B cell (primary cell): ENCODE results near the gene BBOX1. TPM values are rescaled to one million over a fixed set of nuclear protein-coding genes. Genes with fewer than 3 reads are reported as not detected.

Experiments used
- ATAC-seq: fragments of 200-7000 bp; cut with Tn5 transposase; one replicate; pipeline ENCODE4 v1.10.0; 2021; ENCODE audit warnings: low read depth, mild to moderate bottlenecking, moderate number of reproducible peaks, moderate library complexity
- CTCF ChIA-PET: fragments of 350-600 bp; sonication (Branson Sonifier 250); formaldehyde crosslinking; loops from one replicate; lab custom pipeline; 2021; ENCODE audit warnings: antibody characterized with exemption, inconsistent platforms; lab: Charles Lee
- POLR2A ChIA-PET: fragments of 350-600 bp; sonication (Branson Sonifier 250); formaldehyde crosslinking; loops from one replicate; lab custom pipeline; 2021; ENCODE audit warnings: antibody characterized with exemption; lab: Charles Lee
- DNase-seq: peaks from one replicate; pipeline ENCODE4 v3.0.0; 2013
- H2AFZ ChIP-seq: 2 replicates; pipeline ENCODE4 v1.6.1; 2012; ENCODE audit warnings: mild to moderate bottlenecking, low read depth, low read length; ENCODE audit not compliant: insufficient read depth, poor library complexity, severe bottlenecking
- H3K27ac ChIP-seq, 2 donors: 1 replicate in 1 of 2; 2 replicates in 1 of 2; pipeline ENCODE4 v1.5.1; 2012 to 2013; ENCODE audit warnings: low read length in 2 of 2, mild to moderate bottlenecking in 2 of 2, moderate library complexity in 1 of 2
- H3K27me3 ChIP-seq, 4 experiments: fragments of 200-600 bp in 1 of 4; sonication (generic) in 1 of 4; replicated peaks in 1 of 4; 1 replicate in 2 of 4; 2 replicates in 2 of 4; pipeline versions ENCODE4 v1.6.1 to v1.7.0; 2013 to 2016; ENCODE audit warnings: low read length in 3 of 4, mild to moderate bottlenecking in 2 of 4, mixed read lengths in 1 of 4, moderate library complexity in 1 of 4; ENCODE audit not compliant: insufficient read depth in 4 of 4, control insufficient read depth in 3 of 4; ENCODE audit errors: control extremely low read depth in 1 of 4
- H3K36me3 ChIP-seq, 2 experiments: replicated peaks in 1 of 2; 1 replicate in 1 of 2; 2 replicates in 1 of 2; pipeline versions ENCODE4 v1.6.1 to v1.7.1; 2013; ENCODE audit warnings: low read length in 1 of 2; ENCODE audit not compliant: insufficient read depth in 2 of 2, control insufficient read depth in 1 of 2; ENCODE audit errors: control extremely low read depth in 1 of 2, extremely low read depth in 1 of 2
- H3K4me1 ChIP-seq, 2 donors: fragments of 200-600 bp in 1 of 2; sonication (generic) in 1 of 2; 1 replicate in 1 of 2; 2 replicates in 1 of 2; pipeline versions ENCODE4 v1.5.1 to v1.6.1; 2013 to 2017; ENCODE audit warnings: low read length in 2 of 2; ENCODE audit not compliant: control insufficient read depth in 2 of 2, insufficient read depth in 2 of 2
- H3K4me2 ChIP-seq: replicated peaks from 2 replicates; pipeline ENCODE3; 2012; ENCODE audit warnings: mild to moderate bottlenecking, low read depth, low read length; ENCODE audit not compliant: poor library complexity, severe bottlenecking
- H3K4me3 ChIP-seq, 5 experiments: fragments of 200-600 bp in 1 of 5; sonication (generic) in 1 of 5; 1 replicate in 3 of 5; 2 replicates in 2 of 5; pipeline versions ENCODE4 v1.5.1 to v1.7.0; 2011 to 2016; ENCODE audit warnings: low read length in 4 of 5, mild to moderate bottlenecking in 4 of 5, low read depth in 2 of 5, control low read depth in 1 of 5, moderate library complexity in 1 of 5; ENCODE audit not compliant: insufficient read depth in 1 of 5; ENCODE audit errors: control extremely low read depth in 1 of 5, extremely low read depth in 1 of 5
- H3K79me2 ChIP-seq: fragments of 200-600 bp; sonication (generic); one replicate; pipeline ENCODE4 v1.6.0; 2016; ENCODE audit warnings: low read length; ENCODE audit not compliant: control insufficient read depth, insufficient read depth
- H3K9ac ChIP-seq: fragments of 200-600 bp; sonication (generic); 2 replicates; pipeline ENCODE4 v1.6.1; 2017; ENCODE audit warnings: mild to moderate bottlenecking, low read length, moderate library complexity
- H3K9me3 ChIP-seq, 3 donors: one replicate each; pipeline versions ENCODE4 v1.6.1 to v1.7.1; 2013; ENCODE audit warnings: low read length in 2 of 3; ENCODE audit not compliant: control insufficient read depth in 2 of 3, insufficient read depth in 1 of 3; ENCODE audit errors: control extremely low read depth in 1 of 3
- H4K20me1 ChIP-seq: 2 replicates; pipeline ENCODE4 v1.6.0; 2012; ENCODE audit warnings: mild to moderate bottlenecking, low read length; ENCODE audit not compliant: insufficient read depth, control insufficient read depth, poor library complexity, severe bottlenecking
- H3K27ac Mint-ChIP-seq: one replicate; pipeline ENCODE4 v1.8.0; 2021; ENCODE audit warnings: mixed read lengths
- H3K27me3 Mint-ChIP-seq: one replicate; pipeline ENCODE4 v1.8.0; 2021; ENCODE audit warnings: mixed read lengths
- H3K4me1 Mint-ChIP-seq: one replicate; pipeline ENCODE4 v1.8.0; 2021; ENCODE audit warnings: mixed read lengths
- H3K4me3 Mint-ChIP-seq: one replicate; pipeline ENCODE4 v1.8.0; 2021; ENCODE audit warnings: mixed read lengths
- H3K9me3 Mint-ChIP-seq: one replicate; pipeline ENCODE4 v1.8.0; 2022; ENCODE audit warnings: mixed read lengths; ENCODE audit not compliant: insufficient read depth
- CTCF ChIP-seq: fragments of 200-600 bp; IDR thresholded peaks from one replicate; pipeline ENCODE4 v1.8.0; 2022; ENCODE audit warnings: antibody characterized with exemption, mild to moderate bottlenecking
- EZH2 ChIP-seq: IDR thresholded peaks from 2 replicates; pipeline ENCODE4 v1.6.1; 2012; ENCODE audit warnings: borderline replicate concordance, low read depth, mild to moderate bottlenecking, moderate library complexity, low read length; ENCODE audit not compliant: insufficient read depth, poor library complexity, severe bottlenecking
- WGBS: methylation state at CpG from one replicate; pipeline ENCODE4 v1.1.5; 2013; ENCODE audit warnings: missing lambda C conversion rate; ENCODE audit not compliant: insufficient coverage; 5-methylcytosine and 5-hydroxymethylcytosine counted together
- intact Hi-C: fragments of 100-400 bp; cut with micrococcal nuclease; formaldehyde crosslinking; loops from one replicate; pipeline ENCODE4 v1.10.0; 2022
- polyA plus RNA-seq: library from polyadenylated mRNA; depleted of rRNA; stranded (reverse); fragments of >200 nt; gene quantifications from 2 replicates; pipeline ENCODE4 v1.2.3, GENCODE V29; 2012
- total RNA-seq, 2 donors: library from RNA; stranded (reverse); fragments of 120-200 nt in 1 of 2; gene quantifications; 1 replicate in 1 of 2; 2 replicates in 1 of 2; pipeline versions ENCODE4 v1.2.3 to v1.2.4, GENCODE V29; 2013 to 2022

BBOX1 gene
- total and polyA plus RNA-seq, 2 donors (not counting 1 experiment from before 2014, with no cell fraction given): not detected

- DNase-seq (no peak), ATAC-seq (no peak)
- Histone ChIP-seq H3K9me3 (no peaks in the 10 kb centered on the region), H3K27me3 (no peaks in the 10 kb centered on the region), H3K36me3 (no peaks in the 10 kb centered on the region), H3K4me1 (no peaks in the 10 kb centered on the region), H3K4me2 (no peak overlapping the region), H2AFZ (no peak overlapping the region), H3K9ac (no peak overlapping the region), H3K27ac (no peak overlapping the region), H4K20me1 (no peaks in the 10 kb centered on the region), H3K79me2 (no peaks in the 10 kb centered on the region), H3K4me3 (no peak overlapping the region)
- no peaks in the 10 kb centered on the region for H3K9me3 Mint-ChIP-seq
- no peaks in the 10 kb centered on the region for H3K4me1 Mint-ChIP-seq
- CTCF ChIA-PET: no interaction called here
- no peak overlapping the region for H3K4me3 Mint-ChIP-seq
- TF ChIP-seq CTCF (no peak), EZH2 (no peak)
- POLR2A ChIA-PET: no interaction called here
- WGBS: no CpG with 5 or more reads among the region's 1 CpG
- intact Hi-C loops: no loop called here
- H3K27me3 Mint-ChIP-seq: no peaks in the 10 kb centered on the region
- H3K27ac Mint-ChIP-seq: no peak overlapping the region
Measured at GRCh38 chr11:27153136-27153535, 112.5 kb downstream of the BBOX1 start.

- Histone ChIP-seq H3K36me3 (no peaks in the 10 kb centered on the region), H3K4me3 (no peak overlapping the region), H3K4me1 (no peaks in the 10 kb centered on the region), H3K27ac (no peak overlapping the region), H3K79me2 (no peaks in the 10 kb centered on the region), H2AFZ (no peak overlapping the region), H3K9me3 (no peaks in the 10 kb centered on the region), H3K27me3 (no peaks in the 10 kb centered on the region), H4K20me1 (no peaks in the 10 kb centered on the region), H3K4me2 (no peak overlapping the region), H3K9ac (no peak overlapping the region)
- POLR2A ChIA-PET: no interaction called here
- no peak overlapping the region for H3K27ac Mint-ChIP-seq
- TF ChIP-seq CTCF: no peak
- ATAC-seq (no peak), DNase-seq (no peak)
- H3K4me3 Mint-ChIP-seq: no peak overlapping the region
- no peaks in the 10 kb centered on the region for H3K9me3 Mint-ChIP-seq
- H3K27me3 Mint-ChIP-seq: peaks cover 12% of the 10 kb centered on the region
- 27% methylated on average over 6 of the region's 10 CpGs for WGBS
- CTCF ChIA-PET: interaction anchor here (0.7 to 1.0 kb wide), 2 partner anchors 27 to 893 kb away, joined by 3 to 4 read pairs; no protein-coding TSS in a partner anchor
- intact Hi-C loops: no loop called here
- H3K4me1 Mint-ChIP-seq: no peaks in the 10 kb centered on the region
Measured at GRCh38 chr11:27158456-27159334, 118.1 kb downstream of the BBOX1 start.
